Sigmoid colon (tissue), 4 donors: Measurements from ENCODE around the gene ZNF541.

Experiments
- EP300 ChIP-seq, 4 donors: sonication (generic); formaldehyde crosslinking; IDR thresholded peaks; one replicate each; pipeline ENCODE4 v1.6.1; 2017; ENCODE audit warnings: antibody characterized with exemption in 4 of 4
- POLR2A ChIP-seq, 2 donors: fragments of 450-650 bp; IDR thresholded peaks; one replicate each; pipeline ENCODE4 v1.6.1; 2016; ENCODE audit warnings: antibody characterized with exemption in 2 of 2, mild to moderate bottlenecking in 2 of 2, moderate library complexity in 2 of 2
- TF ChIP-seq, protein P1 (sequence below), 4 experiments: fragments of 450-650 bp in 3 of 4; fragments of 200-600 bp in 1 of 4; IDR thresholded peaks; one replicate each; pipeline ENCODE4 v1.5.1; 2016 to 2019; ENCODE audit warnings: antibody characterized with exemption in 4 of 4, mild to moderate bottlenecking in 3 of 4, moderate library complexity in 2 of 4

DNA sequence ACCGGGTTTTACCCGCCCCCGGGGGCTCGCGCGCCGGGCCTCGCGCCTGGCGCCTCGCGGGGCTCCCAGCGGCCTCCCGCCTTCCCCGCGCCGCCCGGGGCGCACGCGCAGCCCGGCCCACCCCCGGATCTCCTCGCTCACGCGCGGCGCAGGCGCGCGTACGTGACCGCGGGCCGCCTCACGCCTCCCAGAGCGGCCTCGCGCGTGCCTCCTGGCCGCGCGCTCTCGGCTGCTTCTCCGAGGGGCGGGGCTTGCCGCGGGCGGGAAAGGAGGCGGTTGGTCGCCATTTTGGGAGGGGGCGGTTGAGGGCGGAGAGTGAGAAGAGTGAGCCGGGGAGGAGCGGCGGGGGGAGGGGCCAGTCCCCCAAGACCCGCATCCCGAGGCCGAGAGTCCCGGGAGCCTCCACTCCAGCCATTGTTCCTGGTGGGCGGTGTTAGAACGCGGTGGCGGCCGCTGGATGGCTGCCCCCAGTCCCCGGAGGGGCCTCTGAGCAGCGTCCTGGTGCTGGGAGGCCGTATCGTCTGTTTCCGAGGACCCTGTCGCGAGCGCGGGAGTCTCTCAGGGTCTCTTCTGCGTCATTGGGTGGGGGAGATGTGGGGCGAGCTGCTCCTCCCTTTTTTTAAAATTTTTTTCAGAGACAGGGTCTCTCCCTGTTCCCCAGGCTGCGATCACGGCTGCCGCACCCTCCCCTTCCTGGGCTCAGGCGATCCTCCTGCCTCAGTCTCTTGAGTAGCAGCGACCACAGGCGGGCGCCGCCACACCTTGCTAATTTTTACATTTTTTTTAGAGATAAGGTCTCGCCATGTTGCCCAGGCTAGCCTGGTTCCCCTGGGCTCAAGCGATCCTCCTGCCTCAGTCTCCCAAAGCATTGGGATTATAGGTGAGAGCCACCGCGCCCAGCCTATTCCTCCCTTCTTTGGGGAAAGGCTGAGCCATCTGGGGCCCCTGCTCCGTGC lies at the start of gene ZNF541:
- no peak for TF ChIP-seq EP300 (IDR thresholded peaks at IDR 0.05)
- TF ChIP-seq, protein P1, sequence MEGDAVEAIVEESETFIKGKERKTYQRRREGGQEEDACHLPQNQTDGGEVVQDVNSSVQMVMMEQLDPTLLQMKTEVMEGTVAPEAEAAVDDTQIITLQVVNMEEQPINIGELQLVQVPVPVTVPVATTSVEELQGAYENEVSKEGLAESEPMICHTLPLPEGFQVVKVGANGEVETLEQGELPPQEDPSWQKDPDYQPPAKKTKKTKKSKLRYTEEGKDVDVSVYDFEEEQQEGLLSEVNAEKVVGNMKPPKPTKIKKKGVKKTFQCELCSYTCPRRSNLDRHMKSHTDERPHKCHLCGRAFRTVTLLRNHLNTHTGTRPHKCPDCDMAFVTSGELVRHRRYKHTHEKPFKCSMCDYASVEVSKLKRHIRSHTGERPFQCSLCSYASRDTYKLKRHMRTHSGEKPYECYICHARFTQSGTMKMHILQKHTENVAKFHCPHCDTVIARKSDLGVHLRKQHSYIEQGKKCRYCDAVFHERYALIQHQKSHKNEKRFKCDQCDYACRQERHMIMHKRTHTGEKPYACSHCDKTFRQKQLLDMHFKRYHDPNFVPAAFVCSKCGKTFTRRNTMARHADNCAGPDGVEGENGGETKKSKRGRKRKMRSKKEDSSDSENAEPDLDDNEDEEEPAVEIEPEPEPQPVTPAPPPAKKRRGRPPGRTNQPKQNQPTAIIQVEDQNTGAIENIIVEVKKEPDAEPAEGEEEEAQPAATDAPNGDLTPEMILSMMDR (IDR thresholded peaks at IDR 0.05) = no peak
- no peak for TF ChIP-seq POLR2A (IDR thresholded peaks at IDR 0.05)
